ENCODE measurements around the gene GRM4.

Gene GRM4

DNA sequence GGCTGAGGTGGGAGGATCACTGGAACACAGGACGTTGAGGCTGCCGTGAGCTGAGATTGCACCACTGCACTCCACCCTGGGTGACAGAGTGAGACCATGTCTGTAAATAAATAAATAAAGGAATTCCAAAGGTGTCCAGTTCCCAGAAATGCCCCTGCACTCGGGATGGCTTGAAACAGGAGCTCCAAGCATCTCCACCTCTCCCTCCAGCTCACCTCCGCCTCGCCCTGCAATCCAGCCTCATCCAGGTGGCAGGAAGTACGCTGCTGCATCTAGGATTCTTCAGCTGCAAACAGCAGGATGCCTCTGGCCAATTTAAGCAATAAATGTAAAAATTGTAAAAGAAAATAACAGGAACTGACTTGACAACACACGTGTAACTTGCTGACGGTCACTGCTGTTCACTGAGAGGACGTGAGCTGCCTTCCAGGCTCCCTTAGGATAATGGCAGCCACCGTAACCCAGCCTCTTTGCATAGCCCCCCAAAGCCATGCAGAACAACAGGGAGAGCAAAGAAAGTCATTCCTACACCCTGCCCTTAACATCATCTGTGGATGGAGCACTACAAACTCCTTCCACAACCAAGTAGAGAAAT is 11.4 kb upstream of the GRM4 start:
- DNase-seq (ENCODE audit: low read depth in 2 of 2), result no peak

DNA sequence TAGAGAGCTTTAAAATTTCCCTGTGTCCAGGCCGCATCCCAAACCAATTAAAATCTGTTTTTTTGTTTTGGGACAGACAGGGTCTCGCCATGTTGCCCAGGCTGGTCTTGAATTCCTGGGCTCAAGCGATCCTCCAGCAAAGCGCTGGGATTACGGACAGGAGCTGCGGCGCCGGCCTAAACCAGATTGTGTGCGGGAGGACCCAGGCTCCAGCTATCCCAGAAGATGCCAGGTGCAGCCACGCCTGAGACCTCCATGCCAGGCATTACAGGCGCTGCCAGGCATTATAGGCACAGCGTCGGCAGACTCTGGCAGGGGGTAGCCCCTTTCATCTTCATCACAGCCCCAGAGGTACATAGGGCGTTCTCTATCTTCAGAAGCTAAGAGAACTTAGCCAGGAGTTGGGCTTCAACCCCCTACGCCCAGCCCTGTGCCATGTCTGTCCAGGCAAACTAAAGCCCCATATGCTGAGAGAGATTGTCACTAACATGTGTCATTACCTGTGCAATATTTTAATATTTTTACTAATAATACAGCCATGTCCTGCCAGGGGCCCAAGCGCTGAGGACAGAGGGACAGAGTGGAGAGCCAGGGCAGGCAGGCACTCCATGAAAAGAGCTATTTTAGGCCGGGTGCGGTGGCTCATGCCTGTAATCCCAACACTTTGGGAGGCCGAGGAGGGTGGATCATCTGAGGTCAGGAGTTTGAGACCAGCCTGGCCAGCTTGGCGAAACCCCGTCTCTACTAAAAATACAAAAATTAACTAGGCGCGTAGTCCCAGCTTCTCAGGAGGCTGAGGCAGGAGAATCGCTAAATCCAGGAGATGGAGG is 9.8 kb upstream of the GRM4 start:
- DNase-seq (ENCODE audit: low read depth in 2 of 2), result no peak

DNA sequence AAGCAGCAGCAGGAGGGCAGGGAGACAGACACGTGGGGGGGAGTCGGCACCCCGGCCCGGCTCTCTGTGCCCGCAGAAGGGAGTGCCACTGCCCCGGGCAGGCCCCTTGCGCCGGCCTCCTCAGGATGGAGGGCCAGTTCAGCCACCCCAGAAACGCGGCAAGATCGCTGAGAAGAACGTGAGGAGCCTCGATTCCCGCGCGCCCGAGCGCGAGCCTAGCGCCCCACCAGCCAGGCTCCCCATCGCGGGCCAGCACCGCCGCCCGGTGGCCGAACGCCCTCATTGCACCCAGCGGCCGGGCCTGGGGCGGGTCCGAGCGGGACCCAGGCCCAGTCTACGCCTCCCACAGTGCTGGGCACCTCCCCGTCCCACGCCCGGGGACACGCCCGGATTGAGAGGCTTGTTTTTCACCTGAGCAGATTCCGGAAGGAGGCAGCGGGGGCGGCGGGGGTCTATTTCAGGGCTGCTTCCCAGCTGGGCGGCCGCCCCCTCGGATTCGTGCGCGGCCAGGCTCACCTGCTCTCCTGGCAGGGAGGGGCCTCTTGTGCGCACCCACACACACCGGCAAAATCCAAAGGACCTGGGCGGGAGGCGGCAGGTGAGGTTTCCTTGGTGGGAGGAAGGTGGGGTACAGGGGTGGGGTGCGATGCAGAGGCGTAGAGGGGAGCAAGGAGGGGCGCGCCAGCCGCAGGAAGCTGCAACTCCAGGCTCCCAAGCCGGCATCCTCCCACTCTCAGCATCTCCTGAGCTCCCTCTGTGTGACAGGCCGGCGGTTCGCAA is 9.0 kb upstream of the GRM4 start:
- peak; percentile 12 to 54 for DNase-seq (ENCODE audit: low read depth in 2 of 2)

DNA sequence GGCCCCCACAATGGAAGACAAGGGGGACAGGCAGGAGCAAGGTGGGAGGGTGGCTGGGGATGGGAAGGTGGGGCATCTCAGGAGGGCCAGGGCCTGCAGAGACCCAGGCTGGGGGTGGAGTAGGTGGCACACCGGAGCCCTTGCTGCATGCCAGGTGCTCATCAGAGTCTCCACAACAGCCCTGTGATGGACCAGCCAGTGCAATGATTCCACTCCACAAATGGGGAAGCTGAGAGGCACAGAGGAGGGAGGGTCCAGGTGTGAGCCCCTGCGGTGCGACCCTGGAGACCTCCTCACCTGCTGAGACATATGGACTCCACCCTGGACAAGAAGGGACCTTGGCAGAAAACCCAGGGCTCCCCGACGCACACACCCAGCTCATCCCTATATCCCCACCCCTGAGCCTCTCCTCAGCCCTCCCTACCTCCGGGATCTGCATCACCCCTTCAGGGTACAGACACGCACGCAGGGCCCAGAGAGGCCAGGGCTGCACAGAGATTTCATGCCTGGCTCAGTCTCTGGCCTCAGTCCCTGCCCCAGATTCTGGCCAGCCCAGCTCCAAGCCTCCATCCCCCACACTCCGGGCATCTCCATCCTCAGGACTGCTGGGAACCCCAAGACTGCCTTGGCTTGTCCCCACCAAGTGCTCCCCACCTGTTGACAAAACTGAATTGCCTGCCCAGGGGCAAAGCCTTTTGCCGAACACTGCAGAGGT is 7.1 kb upstream of the GRM4 start:
- no peak for DNase-seq (ENCODE audit: low read depth in 2 of 2)

DNA sequence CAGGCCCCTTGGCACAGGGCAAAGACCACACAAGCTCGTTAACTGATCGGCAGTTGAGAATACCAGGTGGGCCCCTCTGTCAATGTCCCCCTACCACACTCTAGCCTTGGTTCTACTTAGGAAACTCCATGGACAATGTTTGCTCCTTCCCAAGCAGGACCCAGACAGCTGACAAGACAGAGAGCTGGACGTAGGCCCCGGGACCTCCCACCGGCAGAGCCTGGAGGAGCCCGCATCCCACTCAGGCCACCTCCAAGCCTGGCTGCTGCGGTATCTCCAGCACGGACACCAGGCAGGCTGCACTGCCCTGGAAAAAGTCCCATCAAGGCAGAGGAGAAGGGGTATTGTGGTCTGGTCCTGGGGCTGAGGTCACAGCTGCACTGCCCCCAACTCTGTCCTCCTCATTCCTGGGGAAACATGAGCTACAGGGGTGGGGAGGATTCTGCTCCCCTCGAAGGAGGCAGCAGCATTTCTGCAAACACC is 6.2 kb upstream of the GRM4 start:
- no peak for DNase-seq (ENCODE audit: low read depth in 2 of 2)

DNA sequence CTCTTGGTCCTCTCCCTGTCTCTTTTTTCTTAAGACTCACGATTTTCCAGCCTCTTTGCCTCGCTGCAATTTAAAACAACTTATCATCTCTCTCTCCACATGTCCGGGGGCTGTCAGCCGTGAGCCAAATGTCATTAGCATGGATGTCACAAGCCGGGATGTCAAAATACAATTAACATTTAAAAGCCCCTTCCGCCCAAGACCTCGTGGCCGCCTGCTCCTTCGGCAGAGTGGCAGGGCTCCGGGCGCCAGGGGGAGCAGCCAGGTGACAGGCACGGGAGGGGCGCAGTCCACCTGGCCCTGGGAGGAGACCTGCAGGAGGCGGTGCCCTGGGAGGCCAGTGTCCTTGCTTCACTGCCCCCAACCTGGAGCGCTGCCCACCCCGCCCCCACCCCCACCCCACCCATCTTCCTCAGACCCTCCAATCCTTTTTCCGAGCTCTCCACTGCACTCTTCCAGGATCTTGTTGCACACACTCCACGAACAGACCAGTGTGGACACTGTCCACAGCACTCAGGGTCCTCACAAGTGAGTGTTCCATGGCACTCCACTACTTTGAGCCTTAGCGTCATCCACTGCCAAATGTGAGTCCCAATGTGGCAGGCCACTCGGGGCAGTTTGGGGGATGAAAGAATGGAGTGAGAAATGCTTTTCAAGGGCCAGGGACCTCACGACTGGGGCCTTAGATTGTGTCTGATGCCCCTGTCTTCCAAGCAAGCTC is 5.6 kb upstream of the GRM4 start:
- no peak for DNase-seq (ENCODE audit: low read depth in 2 of 2)

DNA sequence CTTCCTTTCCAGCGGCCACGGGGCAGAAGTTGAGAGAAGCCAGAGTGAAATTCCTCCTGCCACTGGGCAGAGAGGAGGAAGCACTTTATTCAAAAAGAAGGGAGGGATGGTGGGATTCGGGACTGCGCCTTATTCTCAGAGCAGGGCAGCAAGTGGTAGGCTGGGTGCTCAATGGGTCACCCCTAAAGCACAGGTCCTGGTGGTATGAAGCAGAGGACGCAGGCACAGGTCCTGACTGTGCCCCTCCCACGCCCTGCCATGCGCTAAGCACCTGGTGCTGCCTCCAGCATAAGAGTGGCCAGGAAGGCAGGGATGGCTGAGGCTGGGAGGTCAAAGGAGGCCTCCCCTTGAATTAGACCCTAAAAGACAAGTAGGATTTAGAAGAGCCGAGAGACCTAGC is 4.9 kb upstream of the GRM4 start:
- DNase-seq (ENCODE audit: low read depth in 2 of 2), result no peak

DNA sequence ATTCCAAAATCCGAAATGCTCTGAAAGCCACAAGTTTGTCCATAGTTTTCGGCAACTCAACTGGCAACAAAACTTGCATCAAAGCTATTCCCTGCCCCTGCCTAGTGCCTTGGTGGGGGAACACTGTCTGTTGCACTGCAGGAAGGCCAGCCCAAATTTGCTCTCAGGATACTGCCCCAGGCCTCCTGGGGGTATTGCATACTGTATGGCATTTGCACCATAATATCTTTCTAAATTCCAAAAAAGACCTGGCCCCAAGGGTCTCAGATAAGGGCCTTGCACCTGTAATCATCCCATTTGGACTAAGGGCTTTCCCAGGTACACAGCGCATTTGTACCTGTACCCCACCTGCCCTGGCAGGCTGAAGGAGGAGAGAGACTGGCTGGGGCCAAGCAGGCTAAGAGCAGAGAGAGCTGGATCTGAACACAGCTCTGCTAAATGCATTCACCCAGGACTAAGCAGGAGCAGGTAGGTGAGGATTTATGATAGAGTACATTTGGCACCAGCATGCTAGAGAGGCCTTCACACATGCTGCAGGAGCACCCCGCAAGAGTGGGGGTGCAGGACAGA is 4.0 kb upstream of the GRM4 start:
- DNase-seq (ENCODE audit: low read depth in 2 of 2), result no peak

DNA sequence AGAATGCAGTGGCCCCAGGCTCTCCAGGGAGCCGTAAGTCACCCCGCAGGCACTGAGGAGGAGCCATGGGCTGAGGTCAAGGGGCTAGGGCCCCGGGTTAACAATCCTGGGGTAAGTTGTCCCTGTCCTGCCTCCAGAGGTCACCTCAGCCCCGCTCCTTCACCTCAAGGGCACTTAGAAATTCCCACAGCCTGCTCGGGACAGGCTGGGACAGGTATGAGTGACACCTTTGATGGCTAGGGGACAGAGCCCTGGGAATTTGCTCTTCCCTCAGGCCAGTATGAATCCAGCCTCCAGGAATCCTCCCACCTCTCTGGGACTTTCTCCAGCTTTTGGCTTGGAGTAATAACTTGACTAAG is 3.5 kb upstream of the GRM4 start:
- DNase-seq (ENCODE audit: low read depth in 2 of 2), result no peak

DNA sequence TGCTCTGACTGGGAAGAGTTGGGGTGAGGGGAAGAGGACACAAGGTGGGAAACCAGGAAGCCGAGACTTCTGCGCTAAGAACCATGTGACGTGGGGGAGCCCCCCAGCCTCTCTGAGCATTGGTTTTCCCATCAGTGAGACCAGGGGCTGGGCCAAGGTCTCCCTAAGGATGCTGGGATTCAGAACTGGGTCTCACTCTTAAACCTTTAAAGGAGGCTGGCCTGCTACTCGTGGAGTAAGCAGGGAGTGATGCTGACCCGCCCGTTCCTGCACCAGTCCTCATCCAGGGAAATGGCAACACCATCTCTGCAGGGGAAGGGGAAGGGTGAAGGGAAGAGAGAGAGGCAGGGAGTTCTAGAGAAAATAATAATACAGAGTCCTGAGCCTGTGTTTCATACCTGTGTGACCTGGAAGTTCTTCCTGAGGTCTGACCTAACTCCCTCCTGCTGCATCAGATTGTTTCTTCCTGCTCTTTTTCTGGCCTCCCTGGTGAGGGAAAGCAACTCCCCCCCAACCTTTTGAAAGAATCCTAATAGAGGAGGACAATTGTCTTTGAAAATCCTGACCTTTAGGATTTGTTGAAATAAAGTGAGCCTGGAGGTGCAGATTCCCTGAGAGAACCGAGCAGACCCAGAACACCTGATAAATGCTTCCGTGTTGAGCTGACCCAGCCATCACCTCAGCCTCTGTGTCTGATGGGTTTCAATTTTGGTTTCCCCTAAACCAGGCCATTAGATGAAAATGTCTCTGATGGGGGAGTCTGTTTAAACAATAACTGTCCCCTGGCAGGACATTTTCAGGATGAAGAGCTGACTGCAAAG is 3.0 kb upstream of the GRM4 start:
- no peak for DNase-seq (ENCODE audit: low read depth in 2 of 2)

DNA sequence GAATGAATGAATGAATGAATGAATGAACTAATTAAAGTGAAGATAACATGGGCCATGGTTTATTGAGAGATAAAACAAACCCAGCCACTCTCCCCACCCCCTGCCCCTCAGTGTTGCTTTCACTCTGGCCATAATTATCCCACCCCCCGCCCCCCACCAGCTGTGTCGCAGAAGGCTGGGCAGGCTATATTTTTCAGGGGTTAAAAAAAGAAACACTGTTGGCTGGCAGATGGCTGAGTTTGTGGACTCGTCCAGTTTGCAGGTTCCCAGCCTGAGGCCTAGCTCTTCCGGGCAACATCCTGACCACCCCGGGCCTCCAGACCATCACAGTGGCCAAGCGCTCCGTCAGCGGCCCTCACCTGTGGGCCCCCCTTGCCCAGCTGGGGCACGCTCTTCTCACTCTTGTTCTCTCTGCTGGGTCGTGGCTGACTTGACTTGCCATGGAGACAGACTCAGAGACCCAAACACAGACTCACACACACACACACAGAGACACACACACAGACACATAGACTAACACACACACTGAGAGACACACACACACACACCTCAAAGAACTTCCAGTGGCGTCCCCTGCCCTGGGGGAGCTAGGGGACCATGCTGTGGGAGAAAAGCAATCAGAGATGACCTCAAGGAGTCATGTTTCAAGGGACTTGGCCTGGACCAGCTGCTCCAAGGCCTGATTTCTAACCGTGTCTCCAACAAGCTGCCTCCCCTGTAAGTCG is 2.2 kb upstream of the GRM4 start:
- DNase-seq (ENCODE audit: low read depth in 2 of 2), result no peak

DNA sequence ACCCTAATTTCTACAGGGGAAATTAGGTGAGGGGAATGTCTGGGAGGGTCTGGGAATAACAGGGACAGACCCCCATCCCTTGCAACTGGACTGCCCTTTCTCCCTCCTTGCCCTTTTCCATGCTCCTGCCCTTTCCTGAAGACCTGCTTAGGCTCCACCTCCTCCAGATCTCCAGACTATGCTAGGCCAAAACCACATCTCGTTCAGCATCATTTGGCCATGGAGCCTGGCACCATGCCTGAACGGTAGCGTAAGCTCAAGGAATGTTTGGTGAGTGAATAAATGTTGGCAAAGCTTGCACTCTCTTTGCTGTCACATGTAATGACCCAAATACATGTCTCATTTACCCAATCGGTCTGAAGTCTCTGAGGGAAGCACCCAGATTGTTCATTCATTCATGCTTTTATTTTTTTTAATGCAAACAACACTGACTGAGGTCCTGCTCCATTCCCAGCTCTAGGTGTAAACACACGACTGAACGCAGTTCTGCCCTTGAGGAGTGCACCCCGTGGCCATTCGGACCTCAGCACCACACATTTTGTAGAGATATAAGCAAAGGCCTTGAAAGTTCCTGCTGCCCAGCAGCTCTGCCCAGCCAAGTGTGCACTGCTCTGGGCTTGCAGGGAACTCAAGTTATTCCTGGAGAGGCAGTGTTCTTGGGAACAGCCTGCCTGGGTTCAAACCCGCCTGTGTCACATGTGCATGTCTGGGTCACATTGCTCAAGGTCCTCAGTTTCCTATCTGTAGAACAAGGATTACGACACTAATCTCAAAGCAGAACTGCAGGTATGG is 1.1 kb upstream of the GRM4 start:
- no peak for DNase-seq (ENCODE audit: low read depth in 2 of 2)

DNA sequence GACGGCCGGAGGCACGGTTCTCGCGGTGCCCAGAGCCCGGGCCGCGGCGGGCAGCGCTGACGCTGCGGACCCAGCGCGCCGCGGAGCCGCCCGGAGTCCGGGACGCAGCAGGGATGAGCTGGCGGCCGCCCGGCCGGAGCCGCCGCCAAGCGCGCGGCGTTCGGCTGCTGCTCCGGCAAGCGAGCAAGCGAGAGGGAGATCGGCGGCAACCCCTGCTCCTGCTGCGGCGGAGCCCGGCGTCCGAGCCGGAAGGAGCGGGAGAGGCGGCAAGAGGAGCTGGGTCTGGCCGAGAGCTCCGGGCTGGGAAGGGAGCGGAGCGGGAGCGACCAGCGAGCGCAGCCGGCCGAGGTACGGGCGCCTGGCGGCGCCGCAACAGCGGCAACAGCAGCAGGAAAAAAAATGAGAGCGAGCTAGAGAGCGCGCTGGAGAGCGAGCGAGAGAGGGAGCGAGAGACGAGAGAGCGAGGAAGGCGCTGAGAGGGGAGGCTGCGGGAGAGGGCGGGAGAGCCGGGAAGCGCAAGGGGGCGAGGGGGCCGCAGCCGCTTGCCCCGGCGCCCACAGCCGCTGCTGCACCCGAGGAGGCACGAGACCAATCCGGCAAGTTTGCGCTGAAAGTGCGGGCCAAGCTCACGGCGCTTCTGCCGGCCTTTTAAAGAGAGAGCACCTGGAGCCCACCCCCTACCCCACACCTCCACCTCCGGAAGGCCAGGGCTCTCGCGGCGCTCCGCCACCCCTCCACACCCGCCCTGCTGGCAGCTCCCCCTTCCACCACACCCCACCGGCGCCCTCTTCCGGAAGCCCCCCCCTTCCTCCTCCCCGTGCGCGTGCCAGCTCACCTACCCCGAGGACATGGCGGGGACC is 496 bp downstream of the GRM4 start:
- peak; percentile 19 to 59 for DNase-seq (ENCODE audit: low read depth in 2 of 2)

DNA sequence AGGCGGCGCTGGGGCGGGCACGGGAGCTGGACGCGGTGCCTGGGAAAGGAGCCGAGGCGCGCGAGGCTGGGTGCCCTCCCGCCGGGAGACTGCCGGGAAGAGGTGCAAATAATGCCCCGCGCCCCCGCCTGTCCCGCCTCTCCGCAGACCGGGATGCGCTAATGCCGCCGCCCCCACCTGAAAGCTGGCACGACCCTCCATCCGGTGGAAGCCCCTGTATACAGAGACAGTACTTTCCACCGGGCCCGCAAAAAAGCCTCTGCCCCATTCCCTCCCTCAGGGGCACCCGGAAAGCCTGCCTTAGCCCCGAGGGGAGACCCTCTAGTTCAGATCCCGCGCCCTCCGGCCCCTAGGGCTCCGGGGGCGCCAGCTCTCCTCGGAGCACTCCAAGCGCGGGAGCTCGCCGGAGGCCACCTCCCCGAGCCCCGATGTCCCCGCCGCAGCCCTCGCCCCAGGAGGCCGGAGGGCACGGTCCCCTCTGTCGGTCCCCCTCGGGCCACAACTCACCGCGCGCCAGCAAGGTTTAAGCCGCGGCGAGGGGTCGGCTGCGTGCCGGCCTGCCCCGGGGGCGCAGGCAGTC is 1.2 kb downstream of the GRM4 start:
- no peak for DNase-seq (ENCODE audit: low read depth in 2 of 2)

DNA sequence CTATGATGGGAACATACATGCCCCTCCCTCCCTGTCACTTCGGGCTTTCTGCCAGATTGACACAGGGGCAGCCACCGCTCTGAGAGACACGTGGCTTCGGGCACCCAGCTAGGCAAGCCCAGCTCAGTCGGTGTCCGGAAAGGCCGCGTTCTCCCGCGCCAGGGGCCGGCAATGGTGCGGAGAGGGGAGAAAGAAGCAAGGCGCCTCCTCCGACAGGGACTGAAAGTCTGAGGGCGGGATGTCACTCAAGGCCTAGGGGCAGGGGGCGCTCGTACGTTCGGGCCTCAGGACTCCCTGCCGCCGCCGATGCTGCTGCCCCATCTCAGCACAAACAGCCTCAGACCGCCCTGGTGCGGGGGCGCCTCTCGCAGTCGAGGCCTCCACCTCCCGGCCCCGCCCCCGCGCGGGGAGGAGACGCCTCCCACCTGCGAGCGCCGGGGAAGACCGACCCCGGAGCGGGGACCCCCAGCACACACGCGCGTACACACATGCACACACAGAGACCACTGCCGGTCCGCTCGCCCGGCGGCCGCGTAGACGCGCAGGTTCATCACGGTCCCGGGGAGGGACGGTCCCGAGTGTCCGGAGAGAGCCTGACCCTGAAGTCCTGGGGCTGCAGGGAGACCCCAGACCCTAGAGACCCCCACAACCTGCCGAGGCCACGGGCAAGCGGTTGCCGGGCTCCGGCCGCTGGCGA is 1.9 kb downstream of the GRM4 start:
- DNase-seq (ENCODE audit: low read depth in 2 of 2), result peak; percentile 21 to 63

DNA sequence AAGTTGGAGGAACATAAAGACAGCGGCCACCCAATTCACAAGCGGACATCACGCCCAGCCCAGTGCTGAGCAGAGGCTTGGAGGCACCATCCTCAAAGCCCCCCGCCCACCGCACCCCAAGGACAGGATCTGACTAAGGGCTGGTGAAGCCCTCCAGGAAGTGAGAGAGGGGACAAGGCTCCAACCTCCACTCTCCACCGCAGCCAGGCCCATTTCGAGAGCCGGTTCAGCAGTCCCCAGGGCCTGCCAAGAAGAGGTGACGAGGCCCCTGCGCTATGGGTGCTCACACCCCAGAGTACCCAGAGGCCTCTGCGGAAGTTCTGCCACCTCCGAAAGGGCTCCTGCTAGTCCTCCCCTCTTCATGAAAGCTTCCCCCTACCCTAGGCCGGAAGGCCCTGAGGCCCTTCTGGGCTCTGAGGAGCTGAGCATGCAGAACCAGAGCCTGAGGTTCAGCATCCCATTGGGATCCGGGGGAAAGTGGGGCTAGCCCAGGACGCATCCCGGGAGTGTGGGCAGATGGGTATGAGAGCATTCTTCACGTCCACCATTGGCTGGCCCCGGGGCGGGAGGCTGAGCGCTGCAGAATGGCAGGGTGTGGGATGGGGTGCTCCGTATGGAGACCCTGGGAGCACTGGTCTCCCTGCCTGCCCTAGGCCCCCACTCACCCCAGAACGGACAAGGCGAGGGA is 2.5 kb downstream of the GRM4 start:
- no peak for DNase-seq (ENCODE audit: low read depth in 2 of 2)

All from stimulated activated CD8-positive, alpha-beta memory T cell treated with anti-CD3 and anti-CD28 coated beads, Interleukin-7, amount 100 ng/mL, for 4 hours (primary cell).